GM12874 (cell line): ENCODE results near the gene KIAA0232.

Source experiments
- TF ChIP-seq, protein P1 (sequence below): IDR thresholded peaks from 2 replicates; pipeline ENCODE4 v1.5.1; 2011; ENCODE audit warnings: low read depth, mild to moderate bottlenecking, control low read depth, low read length, moderate library complexity; ENCODE audit not compliant: insufficient read depth

The KIAA0232 gene

DNA sequence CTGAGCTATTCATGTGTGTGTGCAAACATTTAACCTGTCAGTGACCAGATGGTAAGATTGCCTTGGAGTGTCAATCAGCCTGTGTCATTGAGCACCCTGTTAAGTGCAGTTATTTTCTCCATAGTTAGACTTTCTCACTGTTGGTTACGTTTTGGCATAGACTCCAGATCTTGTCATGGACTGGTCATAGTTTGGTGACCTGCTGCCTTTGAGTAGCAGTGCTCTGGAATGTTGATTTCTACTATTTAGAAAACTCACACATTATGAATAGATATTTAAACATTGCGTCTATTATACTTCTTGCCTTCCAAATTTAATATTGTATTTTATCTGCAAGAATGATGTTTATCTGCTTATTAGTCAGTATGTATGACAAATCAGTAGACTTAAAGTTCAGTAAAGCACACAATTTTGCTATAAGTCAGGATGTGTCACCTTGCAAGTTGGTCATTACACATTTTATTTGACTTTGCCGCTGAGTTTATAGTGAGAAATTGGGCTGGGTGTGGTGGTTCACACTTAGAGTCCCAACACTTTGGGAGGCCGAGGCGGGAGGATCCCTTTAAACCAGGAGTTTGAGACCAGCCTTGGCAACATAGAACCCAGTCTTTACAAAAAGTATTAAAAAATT is 42.4 kb downstream of the KIAA0232 start:
- TF ChIP-seq, protein P1, sequence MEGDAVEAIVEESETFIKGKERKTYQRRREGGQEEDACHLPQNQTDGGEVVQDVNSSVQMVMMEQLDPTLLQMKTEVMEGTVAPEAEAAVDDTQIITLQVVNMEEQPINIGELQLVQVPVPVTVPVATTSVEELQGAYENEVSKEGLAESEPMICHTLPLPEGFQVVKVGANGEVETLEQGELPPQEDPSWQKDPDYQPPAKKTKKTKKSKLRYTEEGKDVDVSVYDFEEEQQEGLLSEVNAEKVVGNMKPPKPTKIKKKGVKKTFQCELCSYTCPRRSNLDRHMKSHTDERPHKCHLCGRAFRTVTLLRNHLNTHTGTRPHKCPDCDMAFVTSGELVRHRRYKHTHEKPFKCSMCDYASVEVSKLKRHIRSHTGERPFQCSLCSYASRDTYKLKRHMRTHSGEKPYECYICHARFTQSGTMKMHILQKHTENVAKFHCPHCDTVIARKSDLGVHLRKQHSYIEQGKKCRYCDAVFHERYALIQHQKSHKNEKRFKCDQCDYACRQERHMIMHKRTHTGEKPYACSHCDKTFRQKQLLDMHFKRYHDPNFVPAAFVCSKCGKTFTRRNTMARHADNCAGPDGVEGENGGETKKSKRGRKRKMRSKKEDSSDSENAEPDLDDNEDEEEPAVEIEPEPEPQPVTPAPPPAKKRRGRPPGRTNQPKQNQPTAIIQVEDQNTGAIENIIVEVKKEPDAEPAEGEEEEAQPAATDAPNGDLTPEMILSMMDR = no peak

DNA sequence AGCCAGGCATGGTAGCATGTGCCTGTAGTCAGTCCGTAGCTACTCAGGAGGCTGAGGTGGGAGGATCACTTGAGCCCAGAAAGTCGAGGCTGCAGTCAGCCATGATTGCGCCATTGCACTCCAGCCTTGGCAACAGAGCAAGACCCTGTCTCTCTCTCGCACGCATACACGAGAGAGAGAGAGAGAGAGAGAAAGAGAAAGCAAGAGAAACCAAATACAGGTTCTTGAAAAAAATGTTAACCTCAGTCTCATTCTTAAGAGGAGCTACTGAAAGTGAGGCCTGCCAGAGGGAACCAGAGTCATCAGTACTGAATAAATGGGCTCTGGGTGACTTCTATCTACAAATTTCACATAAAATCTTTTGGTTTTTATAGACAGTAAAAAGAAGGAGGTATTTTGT is 42.9 kb downstream of the KIAA0232 start:
- TF ChIP-seq, protein P1 = no peak

DNA sequence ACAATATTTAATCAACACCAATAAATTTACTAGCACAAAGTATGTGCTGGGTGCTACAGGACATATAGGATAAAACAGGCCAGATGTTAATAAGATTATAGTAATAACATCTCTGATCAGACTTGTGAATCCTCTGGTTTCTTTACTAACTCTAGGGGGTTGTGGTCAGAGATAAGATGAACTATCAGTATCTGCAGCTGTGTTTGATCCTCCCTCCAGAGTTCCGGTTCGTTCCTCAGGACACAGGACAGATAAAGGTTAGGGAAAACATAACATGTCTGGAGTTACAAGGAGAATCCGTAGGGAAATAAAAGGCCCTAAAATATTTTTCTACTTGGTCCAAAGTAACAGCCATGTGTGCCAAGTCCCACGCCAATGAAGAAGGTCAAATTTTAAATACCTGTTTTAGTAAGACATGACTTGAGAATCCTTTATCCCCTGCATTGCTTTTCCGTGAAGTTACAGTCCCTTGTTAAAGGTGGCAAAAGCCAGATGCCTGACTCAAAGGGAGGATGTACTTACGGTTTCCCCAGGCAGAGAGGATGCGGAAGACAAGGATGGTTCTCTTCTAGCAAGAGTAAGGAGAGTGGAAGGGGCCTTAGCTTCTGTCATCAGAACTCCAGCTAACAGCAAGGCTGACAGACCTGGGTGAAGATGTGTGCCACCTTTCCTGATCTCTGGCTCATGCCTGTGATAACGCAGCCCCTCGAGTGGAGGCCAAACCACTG is 44.4 kb downstream of the KIAA0232 start:
- TF ChIP-seq, protein P1 = no peak

- TF ChIP-seq, protein P1 = no peak
Measured at GRCh38 chr4:6829086-6829485, 46.6 kb downstream of the KIAA0232 start.

- TF ChIP-seq, protein P1 = no peak
Measured at GRCh38 chr4:6834867-6835266, 52.3 kb downstream of the KIAA0232 start.

GRCh38 chr4:6839579-6839978 is 57.1 kb downstream of the KIAA0232 start:
- TF ChIP-seq, protein P1 = no peak

- TF ChIP-seq, protein P1 = no peak
Measured at GRCh38 chr4:6840062-6840976, 57.8 kb downstream of the KIAA0232 start.
